ENCODE measurements around the gene GNAZ.

DNA sequence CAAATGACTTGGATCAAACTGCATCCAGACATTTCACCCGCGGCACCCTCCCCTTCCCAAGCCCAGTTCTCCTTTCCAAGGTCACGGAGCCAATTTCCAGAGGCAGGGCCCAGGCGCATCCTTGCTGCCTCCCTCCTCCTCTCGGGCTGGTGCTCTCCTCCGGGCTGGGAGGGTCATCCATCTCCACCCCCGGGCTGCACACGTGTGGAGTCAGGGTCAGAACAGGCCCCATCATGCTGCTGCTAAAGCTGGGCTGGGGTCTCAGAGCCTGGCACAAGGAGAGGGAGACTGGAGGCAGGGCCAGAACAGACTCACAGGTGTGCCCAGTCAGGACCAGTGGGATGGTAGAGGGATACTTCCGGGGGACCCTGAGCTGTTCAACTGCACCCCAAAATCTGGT lies 57.5 kb downstream of the GNAZ start:
- TF ChIP-seq, protein P1, sequence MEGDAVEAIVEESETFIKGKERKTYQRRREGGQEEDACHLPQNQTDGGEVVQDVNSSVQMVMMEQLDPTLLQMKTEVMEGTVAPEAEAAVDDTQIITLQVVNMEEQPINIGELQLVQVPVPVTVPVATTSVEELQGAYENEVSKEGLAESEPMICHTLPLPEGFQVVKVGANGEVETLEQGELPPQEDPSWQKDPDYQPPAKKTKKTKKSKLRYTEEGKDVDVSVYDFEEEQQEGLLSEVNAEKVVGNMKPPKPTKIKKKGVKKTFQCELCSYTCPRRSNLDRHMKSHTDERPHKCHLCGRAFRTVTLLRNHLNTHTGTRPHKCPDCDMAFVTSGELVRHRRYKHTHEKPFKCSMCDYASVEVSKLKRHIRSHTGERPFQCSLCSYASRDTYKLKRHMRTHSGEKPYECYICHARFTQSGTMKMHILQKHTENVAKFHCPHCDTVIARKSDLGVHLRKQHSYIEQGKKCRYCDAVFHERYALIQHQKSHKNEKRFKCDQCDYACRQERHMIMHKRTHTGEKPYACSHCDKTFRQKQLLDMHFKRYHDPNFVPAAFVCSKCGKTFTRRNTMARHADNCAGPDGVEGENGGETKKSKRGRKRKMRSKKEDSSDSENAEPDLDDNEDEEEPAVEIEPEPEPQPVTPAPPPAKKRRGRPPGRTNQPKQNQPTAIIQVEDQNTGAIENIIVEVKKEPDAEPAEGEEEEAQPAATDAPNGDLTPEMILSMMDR (IDR thresholded peaks at IDR 0.05; ENCODE audit: insufficient read depth, low read length, poor library complexity, severe bottlenecking): no peak
- TF ChIP-seq EZH2phosphoT487 (conservative IDR thresholded peaks at IDR 0.05; ENCODE audit: low read length): no peak

Data from SU-DHL-6 (cell line).